ENCODE data around the gene RARRES2.
A peak's percentile ranks its signal among the peaks of the same experiment; 100 is the strongest.
"Not testable (repeated sequence)": the region's sequence is repeated elsewhere in the genome, so short reads cannot be mapped to it uniquely, and the experiment has no call there.

RARRES2 gene
- long read RNA-seq, donor 1, transcript RARRES2-202 (5 exons, 1,618 nt): minor isoform, 17 of 98 reads
- long read RNA-seq, donor 1, transcript RARRES2-201 (6 exons, 740 nt): major isoform, 68 of 98 reads
- long read RNA-seq, donor 1, partial matches to known transcripts: 9 of 98 reads
- long read RNA-seq, donor 1, other reads (novel, unspliced or antisense): 0 of 98 reads
- long read RNA-seq, donor 2, transcript RARRES2-201 (6 exons, 740 nt): major isoform, 40 of 51 reads
- long read RNA-seq, donor 2, transcript RARRES2-202 (5 exons, 1,618 nt): minor isoform, 9 of 51 reads
- long read RNA-seq, donor 2, partial matches to known transcripts: 0 of 51 reads
- long read RNA-seq, donor 2, other reads (novel, unspliced or antisense): 0 of 51 reads
- long read RNA-seq, donor 3, transcript RARRES2-202 (5 exons, 1,618 nt): minor isoform, 9 of 35 reads
- long read RNA-seq, donor 3, transcript RARRES2-201 (6 exons, 740 nt): major isoform, 25 of 35 reads
- long read RNA-seq, donor 3, partial matches to known transcripts: 0 of 35 reads
- long read RNA-seq, donor 3, other reads (novel, unspliced or antisense): 0 of 35 reads
- long read RNA-seq, donor 4, transcript RARRES2-201 (6 exons, 740 nt): major isoform, 25 of 40 reads
- long read RNA-seq, donor 4, transcript RARRES2-202 (5 exons, 1,618 nt): minor isoform, 11 of 40 reads
- long read RNA-seq, donor 4, partial matches to known transcripts: 0 of 40 reads
- long read RNA-seq, donor 4, other reads (novel, unspliced or antisense): 0 of 40 reads
- long read RNA-seq, donor 5, transcript RARRES2-202 (5 exons, 1,618 nt): minor isoform, 6 of 48 reads
- long read RNA-seq, donor 5, transcript RARRES2-201 (6 exons, 740 nt): major isoform, 39 of 48 reads
- long read RNA-seq, donor 5, partial matches to known transcripts: 0 of 48 reads
- long read RNA-seq, donor 5, other reads (novel, unspliced or antisense): 0 of 48 reads
- long read RNA-seq, donor 6, transcript RARRES2-201 (6 exons, 740 nt): major isoform, 29 of 31 reads
- long read RNA-seq, donor 6, partial matches to known transcripts: 0 of 31 reads
- long read RNA-seq, donor 6, other reads (novel, unspliced or antisense): 0 of 31 reads
- long read RNA-seq, donor 7, transcript RARRES2-201 (6 exons, 740 nt): major isoform, 38 of 55 reads
- long read RNA-seq, donor 7, transcript RARRES2-202 (5 exons, 1,618 nt): minor isoform, 5 of 55 reads
- long read RNA-seq, donor 7, partial matches to known transcripts: 10 of 55 reads
- long read RNA-seq, donor 7, other reads (novel, unspliced or antisense): 0 of 55 reads
- long read RNA-seq, donor 8, transcript RARRES2-202 (5 exons, 1,618 nt): minor isoform, 6 of 49 reads
- long read RNA-seq, donor 8, transcript RARRES2-201 (6 exons, 740 nt): major isoform, 33 of 49 reads
- long read RNA-seq, donor 8, partial matches to known transcripts: 7 of 49 reads
- long read RNA-seq, donor 8, other reads (novel, unspliced or antisense): 0 of 49 reads

DNA sequence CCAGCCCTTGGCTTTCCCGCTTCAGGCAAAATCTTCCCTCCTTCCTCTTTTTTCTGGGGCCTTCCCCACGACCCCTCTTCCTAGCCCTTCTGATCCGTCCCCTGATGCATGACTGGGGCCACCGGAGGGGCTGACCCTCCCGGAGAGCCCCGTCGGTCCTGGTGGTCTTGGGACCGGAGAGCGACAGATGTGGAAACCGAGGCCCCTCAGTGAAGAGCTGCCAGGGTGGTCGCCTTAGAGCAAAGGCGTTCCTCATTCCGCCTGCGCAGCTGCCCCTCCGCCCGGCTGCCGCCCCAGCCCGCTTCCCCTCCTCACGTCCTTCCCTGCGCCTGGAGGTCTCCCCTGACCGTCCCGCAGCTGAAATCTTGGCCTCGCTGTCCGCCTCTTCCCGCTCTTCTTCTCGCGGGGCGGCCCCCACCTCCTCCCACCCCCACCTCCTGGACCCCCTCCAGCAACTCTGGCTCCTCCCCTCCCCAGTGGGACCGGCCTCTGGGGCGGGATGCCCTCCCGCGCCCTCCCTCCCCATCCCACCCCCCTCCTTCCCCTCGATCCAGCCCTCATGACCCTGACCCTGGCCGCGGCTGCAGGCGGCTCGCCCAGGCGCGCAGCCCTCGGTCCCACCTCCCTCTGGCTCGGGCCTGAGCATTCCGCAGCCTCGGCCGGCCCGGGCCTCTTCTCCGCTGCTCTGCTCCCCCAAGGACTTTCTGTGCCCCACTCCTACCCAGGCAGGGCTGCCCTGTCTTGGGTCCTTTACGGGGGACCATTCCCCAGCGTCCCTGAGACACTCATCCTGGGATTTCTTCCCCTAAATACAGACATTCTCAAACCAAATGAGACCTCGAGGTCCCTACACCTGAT is at the start of gene RARRES2:
RARRES2 (minus strand) TSS at position 367 of the 858 bp plus-strand sequence. CDS start 1,020 bp downstream, outside the sequence.
- DNase-seq: peak; percentile 71

DNA sequence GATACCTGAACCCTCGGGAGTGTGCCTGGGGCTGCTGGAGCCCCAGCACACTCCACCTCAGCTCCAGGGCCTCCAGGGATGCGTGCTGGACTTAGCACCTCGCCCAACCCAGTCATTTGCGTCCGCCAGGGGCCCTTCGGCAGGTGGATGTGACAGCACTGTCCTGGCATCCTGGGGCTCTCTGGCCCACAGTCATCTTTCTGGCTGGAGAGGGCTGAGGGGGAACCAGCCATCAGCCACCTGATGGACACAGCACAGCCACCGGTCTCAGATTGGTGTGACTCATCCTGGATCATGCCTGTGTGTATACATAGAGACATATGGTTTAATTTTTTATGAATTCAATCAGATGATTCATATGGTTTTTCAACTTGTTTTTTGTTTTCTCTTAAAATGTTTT is 48.8 kb upstream of the RARRES2 start:
- DNase-seq: no peak

DNA sequence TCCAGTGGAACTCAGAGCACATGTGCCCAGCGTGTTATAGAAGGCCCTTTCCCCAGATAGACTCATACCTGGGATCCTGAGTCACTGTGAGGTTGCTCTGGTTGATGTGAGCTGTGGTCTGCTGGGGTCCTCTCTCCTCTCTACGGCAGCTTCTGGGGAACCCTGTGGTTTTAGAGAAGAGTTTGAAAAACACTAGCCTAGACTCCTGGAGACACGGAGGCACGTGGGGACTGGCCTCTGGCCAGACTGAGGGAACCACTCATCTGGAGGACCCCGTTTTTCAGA is 48.0 kb upstream of the RARRES2 start:
- DNase-seq: no peak

DNA sequence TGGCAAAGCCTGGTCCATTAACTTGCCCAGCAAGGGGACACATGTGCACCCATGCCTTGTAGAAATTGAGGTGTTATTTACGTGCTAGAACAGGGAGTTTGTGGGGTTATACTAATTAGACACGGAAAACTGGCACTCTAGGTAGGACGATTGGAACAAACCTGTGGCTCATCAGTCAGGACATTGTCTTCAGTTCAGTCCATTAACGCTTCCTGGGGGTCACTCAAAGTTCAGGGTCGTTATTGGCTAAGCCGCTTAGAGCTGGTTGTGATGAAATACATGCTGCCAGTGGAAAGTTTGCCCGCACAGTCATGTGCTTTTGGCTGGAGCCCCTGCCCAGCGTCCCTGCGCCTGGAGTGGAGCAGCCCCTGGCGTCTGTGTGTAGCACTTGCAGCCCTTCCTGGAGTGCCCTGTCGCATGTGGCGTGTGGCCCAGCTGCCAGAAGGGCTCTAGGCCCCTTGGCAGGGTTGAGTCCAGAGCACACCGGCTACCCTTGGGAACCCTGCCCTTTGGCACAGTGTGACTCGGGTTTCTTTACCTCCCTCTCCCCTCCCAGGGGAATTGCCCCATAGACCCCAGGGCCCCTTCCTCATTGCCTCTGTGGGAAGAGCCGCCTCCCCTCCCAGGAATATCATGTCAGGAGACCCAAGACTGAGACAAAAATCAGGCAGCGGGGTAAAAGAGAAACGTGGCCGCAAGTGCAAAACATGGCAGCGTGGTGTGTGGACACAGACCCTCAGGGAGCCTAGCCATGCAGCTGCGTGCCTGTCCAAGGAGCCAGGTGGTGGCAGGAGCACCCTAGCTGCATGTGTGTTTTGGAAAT is 47.5 kb upstream of the RARRES2 start:
- DNase-seq: peak; percentile 26

DNA sequence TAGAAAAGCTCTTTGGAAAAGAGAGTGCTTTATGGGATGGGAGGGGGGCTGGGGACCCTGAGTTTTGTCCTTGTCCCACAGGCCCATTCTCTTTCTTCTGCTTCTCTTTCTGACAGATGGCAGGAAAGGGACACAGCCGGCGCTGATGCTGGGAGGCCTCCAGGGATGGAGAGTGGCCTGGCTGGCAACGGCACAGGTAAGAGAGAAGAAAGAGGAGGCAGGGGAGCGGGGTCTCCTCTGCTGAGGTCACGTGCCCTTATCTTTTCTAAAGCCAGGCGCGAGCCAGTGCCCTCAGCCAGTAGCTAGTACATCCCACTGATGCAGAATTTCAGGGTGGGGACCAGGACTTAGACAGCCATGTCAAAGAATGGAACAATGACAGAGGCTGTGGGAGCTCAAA is 46.9 kb upstream of the RARRES2 start:
- no peak for DNase-seq

DNA sequence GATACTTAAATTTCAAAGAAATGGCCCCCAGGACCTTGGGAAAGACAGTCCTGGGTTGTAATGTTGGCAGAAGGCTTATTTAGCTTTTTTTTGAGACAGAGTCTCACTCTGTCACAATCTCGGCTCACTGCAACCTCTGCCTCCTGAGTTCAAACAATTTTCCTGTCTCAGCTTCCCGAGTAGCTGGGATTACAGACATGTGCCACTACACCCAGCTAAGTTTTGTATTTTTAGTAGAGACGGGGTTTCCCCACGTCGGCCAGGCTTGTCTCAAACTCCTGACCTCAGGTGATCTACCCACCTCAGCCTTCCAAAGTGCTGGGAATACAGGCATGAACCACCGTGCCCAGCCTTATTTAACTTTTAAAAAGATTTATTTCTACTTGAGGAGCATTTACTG is 44.5 kb upstream of the RARRES2 start:
- not testable (repeated sequence) for DNase-seq

DNA sequence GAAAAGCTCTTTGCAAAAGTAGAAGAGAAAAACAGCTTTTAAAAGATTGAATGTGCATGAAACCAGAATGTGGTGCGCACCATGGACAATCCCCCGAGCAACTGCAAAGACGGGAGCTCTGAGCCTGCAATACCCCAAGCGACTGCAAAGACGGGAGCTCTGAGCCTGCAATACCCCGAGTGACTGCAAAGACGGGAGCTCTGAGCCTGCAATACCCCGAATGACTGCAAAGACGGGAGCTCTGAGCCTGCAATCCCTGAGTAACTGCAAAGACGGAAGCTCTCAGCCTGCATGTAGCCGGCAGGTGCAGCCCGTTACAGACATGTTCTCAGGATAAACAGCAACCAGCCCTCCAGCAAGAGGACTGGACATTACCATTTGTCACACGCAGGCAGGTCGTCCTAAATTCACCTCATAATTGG is 43.9 kb upstream of the RARRES2 start:
- no peak for DNase-seq

DNA sequence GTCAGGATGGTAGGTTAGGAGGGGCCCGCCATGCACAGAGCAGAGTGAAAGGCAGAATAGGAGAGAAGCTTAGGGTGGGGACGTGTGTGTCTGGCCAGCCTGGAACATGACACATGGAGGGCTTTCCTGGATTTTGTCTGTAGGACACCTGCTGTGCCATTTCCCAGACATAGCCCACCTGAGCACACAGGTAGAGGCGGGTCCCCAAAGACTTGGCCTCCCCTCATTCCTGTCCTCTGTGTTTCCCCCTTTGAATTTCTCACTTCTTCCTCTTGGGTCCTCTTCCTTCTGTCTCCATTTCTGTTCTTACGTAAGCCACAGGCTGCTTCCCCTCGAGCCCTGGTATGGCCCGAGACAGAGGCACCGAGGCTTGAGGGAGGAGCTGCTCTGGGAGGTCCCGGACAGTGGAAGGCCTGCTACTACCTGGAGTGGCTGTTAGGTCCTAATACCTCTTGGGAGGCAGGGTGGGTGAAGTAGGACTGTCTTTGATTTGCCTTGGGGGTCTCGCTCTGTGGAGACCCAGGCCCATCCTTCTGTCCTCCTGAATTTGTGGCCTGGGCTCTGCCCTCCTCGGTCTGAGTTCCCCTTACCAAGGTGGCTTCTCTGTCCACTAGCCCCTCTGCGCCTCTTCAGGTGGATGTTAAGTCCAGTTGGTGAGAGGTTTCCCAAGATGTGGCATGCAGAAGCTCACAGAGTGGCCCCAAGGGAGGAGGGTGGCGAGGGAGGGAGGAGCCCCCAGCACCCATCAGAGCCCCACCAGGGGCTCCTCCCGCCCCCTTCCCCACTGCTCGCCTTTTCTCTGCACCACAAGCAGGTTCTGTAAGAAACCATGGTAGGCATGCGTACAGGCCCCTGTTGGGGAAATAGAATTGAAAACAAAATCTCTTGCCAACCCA is 43.2 kb upstream of the RARRES2 start:
- DNase-seq: no peak

DNA sequence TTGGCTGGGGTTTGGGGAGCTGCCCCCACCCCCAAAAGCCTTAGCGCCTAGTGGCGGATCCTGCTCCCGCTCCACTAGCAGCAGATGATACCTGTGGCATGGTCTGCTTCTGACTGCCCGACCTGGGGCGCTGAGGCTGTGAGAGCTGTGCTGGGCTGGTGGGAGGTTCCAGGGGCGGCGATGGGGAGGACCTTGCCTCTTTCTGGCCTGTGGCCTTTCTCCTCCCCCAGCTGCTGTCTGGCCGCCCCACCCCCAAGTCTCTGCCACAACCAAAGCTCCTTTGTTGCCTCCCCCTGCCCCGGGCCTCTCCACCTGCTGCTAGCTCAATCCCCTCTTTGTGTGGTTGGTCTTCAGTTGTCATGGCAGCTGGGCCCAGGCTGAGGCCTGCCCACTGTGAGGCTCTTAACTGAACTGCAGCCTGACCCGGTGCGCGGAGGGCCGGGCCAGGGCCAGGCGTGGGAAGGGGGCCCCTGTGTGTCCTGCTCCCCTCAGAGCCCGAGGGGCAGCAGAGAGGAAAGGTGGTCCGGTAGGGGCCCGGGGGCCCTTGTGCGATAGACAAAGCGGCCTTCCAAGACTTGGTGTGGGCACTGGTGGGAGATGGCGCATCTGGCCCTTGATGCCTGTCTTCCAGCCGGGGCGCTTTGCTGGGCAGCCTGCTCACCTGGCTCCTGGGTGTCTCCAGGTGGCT is 42.4 kb upstream of the RARRES2 start:
- peak; percentile 57 for DNase-seq

DNA sequence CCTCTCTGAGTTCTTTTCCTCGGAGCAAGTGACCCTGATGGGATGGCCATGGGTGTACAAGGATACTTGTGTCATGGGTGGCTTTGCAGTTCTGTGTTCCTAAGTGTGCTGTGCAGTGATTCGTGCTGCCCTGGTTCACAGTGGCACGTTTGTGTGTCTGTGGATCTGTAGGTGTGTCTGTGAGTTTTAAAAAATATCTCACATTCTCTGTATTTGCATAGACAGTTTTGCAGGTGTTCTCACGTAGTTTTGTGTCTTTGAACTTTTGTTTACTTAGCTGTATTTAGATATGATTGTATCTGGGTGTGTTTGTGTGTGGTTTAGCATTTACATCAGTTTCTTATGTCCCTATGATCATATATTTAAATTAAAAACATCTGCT is 41.4 kb upstream of the RARRES2 start:
- DNase-seq: no peak

DNA sequence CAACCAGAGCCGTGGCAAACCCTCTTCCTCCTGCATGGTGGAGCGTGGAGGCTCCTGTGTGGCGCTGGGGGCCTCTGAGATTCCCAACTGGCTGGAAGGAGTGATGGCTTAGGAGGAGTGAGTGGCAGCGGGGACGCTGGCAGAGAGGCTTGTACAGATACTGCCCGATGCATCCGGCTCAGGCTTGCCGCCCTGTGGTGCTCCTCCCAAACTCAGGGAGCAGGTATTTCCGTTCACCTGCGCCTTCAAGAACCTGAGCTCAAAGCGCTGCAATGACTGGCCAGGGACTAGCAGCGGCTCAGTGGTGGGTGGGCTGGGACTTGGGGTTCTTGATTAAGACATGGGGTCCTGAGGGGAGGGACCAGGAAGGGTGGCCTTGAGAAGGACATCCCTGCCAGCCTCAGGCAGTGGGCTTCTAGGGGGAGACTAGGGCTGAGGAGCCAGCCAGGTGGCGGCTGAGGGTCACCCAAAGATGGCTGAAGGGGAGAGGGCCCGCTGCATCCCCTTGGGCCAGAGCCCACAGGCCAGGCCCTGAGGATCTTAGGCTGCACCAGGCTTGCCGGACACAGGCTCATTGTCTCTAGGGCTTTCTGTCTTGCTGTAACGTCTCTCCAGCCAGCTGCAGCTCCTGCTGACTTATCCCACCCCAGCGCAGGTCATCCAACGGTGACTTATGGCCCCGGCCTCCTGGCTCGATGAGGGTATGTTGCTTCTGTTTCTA is 40.9 kb upstream of the RARRES2 start:
- no peak for DNase-seq

DNA sequence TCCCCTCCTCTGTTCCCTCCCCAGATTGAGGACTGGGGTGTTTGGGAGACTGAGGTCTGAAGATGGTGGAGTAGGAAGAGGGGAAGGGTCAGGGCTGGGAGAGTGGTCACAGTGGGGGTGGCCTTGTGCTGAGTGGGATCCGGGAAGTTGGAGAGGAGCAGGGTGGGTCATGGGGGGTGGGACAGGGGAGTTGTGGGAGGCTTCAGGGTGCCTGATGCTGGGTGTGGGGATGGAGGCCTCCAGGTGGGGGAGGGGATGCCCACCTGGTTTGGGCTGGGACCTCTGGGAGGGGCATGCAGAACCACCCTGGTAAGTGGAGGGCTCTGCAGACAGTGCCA is 40.3 kb upstream of the RARRES2 start:
- no peak for DNase-seq

DNA sequence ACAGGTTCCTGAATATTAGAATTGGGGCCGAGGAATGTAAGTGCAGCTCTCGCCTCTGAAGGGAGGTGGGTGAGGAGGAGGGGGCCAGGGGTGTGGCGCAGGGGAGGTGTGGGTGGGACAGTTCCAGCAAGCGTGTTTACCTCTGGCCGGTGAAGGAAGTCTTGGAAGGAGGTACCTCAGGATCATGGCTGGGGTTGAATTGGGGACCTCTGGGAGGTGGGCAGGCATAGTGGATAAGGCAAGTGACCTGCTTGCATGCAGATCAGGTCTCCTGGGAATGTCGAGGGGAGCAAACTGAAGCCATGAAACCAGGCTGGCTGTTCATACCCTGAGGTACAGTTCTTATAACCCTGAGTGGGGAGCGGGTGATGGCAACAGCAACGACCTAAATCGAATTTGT is 39.7 kb upstream of the RARRES2 start:
- DNase-seq: no peak

DNA sequence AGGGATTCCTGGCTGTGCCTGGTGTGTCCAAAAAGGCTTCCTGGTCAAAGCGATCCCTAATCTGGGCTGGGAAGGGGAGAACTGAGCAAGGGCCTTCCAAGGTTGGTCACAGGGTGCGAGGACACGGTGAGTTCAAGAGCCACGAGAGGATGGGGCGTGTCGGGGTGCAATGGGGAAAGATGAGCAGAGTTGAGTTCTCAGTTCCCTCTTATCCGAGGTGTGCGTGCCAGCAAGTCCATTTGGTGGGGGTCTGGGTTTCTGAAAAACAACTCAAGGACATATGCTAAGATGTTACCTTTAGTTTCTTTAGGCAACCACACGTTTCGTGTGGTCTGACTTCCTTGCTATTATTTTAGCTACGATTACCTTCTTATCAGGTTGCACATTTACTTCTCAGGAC is 39.0 kb upstream of the RARRES2 start:
- no peak for DNase-seq

DNA sequence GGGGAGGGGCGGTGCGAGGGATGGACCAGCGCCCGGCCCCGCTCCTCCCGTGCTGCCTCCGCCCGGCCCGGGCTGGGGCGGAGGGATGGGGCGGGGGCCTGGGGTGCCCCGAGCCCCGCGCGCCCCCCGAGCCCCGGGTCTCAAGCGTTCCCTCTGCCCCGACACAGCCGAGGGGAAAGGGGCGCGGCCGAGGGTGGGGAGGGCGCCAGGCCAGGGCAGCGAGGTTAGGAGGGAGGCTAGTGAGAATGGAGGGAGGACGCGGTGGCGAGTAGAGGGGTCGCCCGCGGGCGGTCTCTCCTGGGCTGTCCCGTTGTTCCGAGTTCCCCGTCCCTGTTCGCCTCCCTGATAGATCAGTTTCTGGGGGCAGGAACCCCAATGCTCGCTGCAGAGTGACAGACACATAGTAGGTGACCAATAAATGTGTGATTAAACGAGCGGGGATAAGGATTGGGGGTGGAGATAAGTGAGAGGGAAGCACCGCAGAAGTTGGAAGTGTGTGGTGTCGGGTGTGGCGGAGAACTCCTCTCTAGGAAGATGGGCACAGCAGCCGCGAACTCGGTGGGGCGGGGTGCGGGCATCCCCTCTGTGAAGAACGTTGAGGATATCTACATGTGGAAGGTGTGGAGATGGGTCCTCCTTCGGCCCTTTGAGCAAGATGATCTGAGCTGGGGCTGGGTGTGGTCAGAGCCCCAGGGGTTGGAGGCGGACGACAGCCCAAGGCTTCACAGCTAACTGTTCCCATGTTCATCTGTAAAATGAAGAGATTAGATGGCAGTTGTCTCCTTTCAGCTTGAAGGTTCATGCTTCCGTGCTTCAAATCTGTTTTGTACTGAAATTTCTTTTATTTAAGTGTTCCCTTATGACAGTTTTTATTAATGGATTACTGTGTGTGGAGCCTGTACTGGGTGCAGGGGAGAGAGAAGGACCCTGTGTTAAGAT is 38.3 kb upstream of the RARRES2 start:
- DNase-seq: peak; percentile 73

DNA sequence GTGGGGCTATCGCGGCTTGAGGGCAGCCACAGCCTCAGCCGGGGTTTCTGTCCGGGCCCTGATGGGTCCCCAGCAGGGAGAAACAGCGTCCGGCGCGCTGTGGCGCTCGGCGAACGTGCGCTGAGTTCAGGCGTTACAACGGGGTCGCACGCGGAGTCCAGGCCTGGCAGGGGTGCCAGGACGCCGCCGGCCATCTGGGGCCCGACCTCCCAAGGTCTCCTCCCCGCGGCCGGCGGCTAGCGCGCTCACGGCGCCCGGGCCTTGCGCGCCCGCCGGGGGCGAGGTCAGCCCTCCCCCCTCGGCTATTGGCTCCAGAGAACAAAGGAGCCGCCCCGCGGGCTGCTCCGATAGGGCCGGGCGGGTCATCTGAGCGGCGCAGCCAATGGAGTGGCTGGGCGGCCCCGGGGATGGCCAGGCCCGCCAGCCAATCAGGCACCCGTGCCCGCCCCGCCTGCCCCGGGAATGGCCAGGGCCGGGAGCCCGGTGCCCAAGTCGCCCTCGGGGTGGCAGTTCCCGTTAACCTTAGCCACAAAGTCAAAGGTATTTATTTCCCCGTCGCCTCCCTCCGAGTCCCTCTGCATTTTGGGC is 37.5 kb upstream of the RARRES2 start, which contains the start of gene ZNF775:
ZNF775 (plus strand) TSS at position 478 of the 588 bp plus-strand sequence. CDS start 9,141 bp downstream, outside the sequence.
- DNase-seq: peak; percentile 98

All from right kidney (tissue), 9 donors.